ENCODE measurements around the gene GYPC.

- no peak for TF ChIP-seq EZH2 (IDR thresholded peaks at IDR 0.05; ENCODE audit: borderline replicate concordance, low read length)
- TF ChIP-seq CTCF (conservative IDR thresholded peaks at IDR 0.05 in 1 of 2, IDR thresholded peaks at IDR 0.05 in 1 of 2; ENCODE audit: extremely low read depth in 1 of 2, insufficient read depth in 1 of 2, low read depth in 1 of 2, low read length in 2 of 2) = no peak
These were observed 69.6 kb downstream of the GYPC start for GRCh38 chr2:126725580-126725979.

Data from mammary epithelial cell (primary cell).